ENCODE data around the gene SARM1. TPM values are rescaled to one million over a fixed set of nuclear protein-coding genes. Genes with fewer than 3 reads are reported as not detected.

Gene SARM1
- total RNA-seq, 1 experiment from 2014 or later = 32.8 TPM

GRCh38 chr17:28402224-28402630 lies 30.7 kb downstream of the SARM1 start:
- ChIA-PET CTCF (interaction anchor here (0.7 to 1.6 kb wide), 2 partner anchors 32 to 153 kb away, joined by 3 to 5 read pairs; partner anchors contain the start of gene VTN), POLR2A (no interaction called here)
- no TSS peak for BruUV-seq (replicated peaks)
- no peak for TF ChIP-seq CTCF (IDR thresholded peaks at IDR 0.05; ENCODE audit: insufficient read depth in 1 of 2, low read depth in 1 of 2, low read length in 1 of 2, severe bottlenecking in 1 of 2, unreplicated experiment in 1 of 2)
- Mint-ChIP-seq H3K27me3 (ENCODE audit: insufficient read depth, unreplicated experiment) (no peaks in the 10 kb centered on the region), H3K36me3 (ENCODE audit: insufficient read depth, unreplicated experiment) (peaks cover 88% of the 10 kb centered on the region), H3K9me3 (ENCODE audit: unreplicated experiment) (no peaks in the 10 kb centered on the region), H3K27ac (ENCODE audit: unreplicated experiment) (peak overlapping the region; percentile 30), H3K4me3 (ENCODE audit: unreplicated experiment) (no peak overlapping the region), H3K4me1 (ENCODE audit: low read depth, unreplicated experiment) (peaks cover 30% of the 10 kb centered on the region)
- DNase-seq = peak in 1 of 2 experiments; percentile 35
- Histone ChIP-seq H3K4me3 (ENCODE audit: low read depth, low read length) (no peak overlapping the region), H3K36me3 (ENCODE audit: control insufficient read depth, insufficient read depth, low read length) (peaks cover 22% of the 10 kb centered on the region), H3K4me1 (peaks cover 53% of the 10 kb centered on the region), H3K9me3 (no peaks in the 10 kb centered on the region), H3K27me3 (replicated peaks; ENCODE audit: control insufficient read depth, insufficient read depth, low read length) (no peaks in the 10 kb centered on the region)
- intact Hi-C loops (cut with micrococcal nuclease; ENCODE audit: unreplicated experiment) = loop anchor here (10.0 kb wide), 1 partner anchor 167 kb away; no protein-coding TSS in a partner anchor

- H3K36me3 Mint-ChIP-seq (ENCODE audit: insufficient read depth, unreplicated experiment) = peaks cover 81% of the 10 kb centered on the region
- peak overlapping the region; percentile 3 for H3K4me3 Mint-ChIP-seq (ENCODE audit: unreplicated experiment)
- H3K27me3 Mint-ChIP-seq (ENCODE audit: insufficient read depth, unreplicated experiment) = no peaks in the 10 kb centered on the region
- Histone ChIP-seq H3K9me3 (no peaks in the 10 kb centered on the region), H3K27me3 (replicated peaks; ENCODE audit: control insufficient read depth, insufficient read depth, low read length) (no peaks in the 10 kb centered on the region), H3K4me1 (peaks cover 53% of the 10 kb centered on the region), H3K4me3 (ENCODE audit: low read depth, low read length) (no peak overlapping the region), H3K36me3 (ENCODE audit: control insufficient read depth, insufficient read depth, low read length) (peaks cover 22% of the 10 kb centered on the region)
- peak in 1 of 2 experiments; percentile 38 for DNase-seq
- ChIA-PET CTCF (no interaction called here), POLR2A (no interaction called here)
- TF ChIP-seq CTCF (IDR thresholded peaks at IDR 0.05; ENCODE audit: insufficient read depth in 1 of 2, low read depth in 1 of 2, low read length in 1 of 2, severe bottlenecking in 1 of 2, unreplicated experiment in 1 of 2) = no peak
- H3K9me3 Mint-ChIP-seq (ENCODE audit: unreplicated experiment) = no peaks in the 10 kb centered on the region
- intact Hi-C loops (cut with micrococcal nuclease; ENCODE audit: unreplicated experiment) = loop anchor here (10.0 kb wide), 1 partner anchor 168 kb away; no protein-coding TSS in a partner anchor
- BruUV-seq (replicated peaks) = no TSS peak
- H3K4me1 Mint-ChIP-seq (ENCODE audit: low read depth, unreplicated experiment) = peaks cover 30% of the 10 kb centered on the region
- H3K27ac Mint-ChIP-seq (ENCODE audit: unreplicated experiment) = no peak overlapping the region
Measured at GRCh38 chr17:28402844-28403243, 31.4 kb downstream of the SARM1 start.

GRCh38 chr17:28404007-28404406 lies 32.5 kb downstream of the SARM1 start:
- no TSS peak for BruUV-seq (replicated peaks)
- Mint-ChIP-seq H3K36me3 (ENCODE audit: insufficient read depth, unreplicated experiment) (peaks cover 70% of the 10 kb centered on the region), H3K4me1 (ENCODE audit: low read depth, unreplicated experiment) (peaks cover 31% of the 10 kb centered on the region), H3K27me3 (ENCODE audit: insufficient read depth, unreplicated experiment) (no peaks in the 10 kb centered on the region), H3K4me3 (ENCODE audit: unreplicated experiment) (peak overlapping the region; percentile 90), H3K9me3 (ENCODE audit: unreplicated experiment) (no peaks in the 10 kb centered on the region), H3K27ac (ENCODE audit: unreplicated experiment) (peak overlapping the region; percentile 72)
- H3K36me3 ChIP-seq (ENCODE audit: control insufficient read depth, insufficient read depth, low read length) = peaks cover 20% of the 10 kb centered on the region
- POLR2A ChIA-PET = interaction anchor here (1.8 to 4.6 kb wide), 2 partner anchors 47 to 68 kb away, joined by 9 to 40 read pairs; partner anchors contain the start of genes IFT20, POLDIP2 and TNFAIP1
- peaks cover 53% of the 10 kb centered on the region for H3K4me1 ChIP-seq
- H3K27me3 ChIP-seq (replicated peaks; ENCODE audit: control insufficient read depth, insufficient read depth, low read length) = no peaks in the 10 kb centered on the region
- no peak overlapping the region for H3K4me3 ChIP-seq (ENCODE audit: low read depth, low read length)
- intact Hi-C loops (cut with micrococcal nuclease; ENCODE audit: unreplicated experiment) = loop anchor here (2.0 to 10.0 kb wide), 2 partner anchors 19 to 169 kb away; no protein-coding TSS in a partner anchor
- no peak for TF ChIP-seq CTCF (IDR thresholded peaks at IDR 0.05; ENCODE audit: insufficient read depth in 1 of 2, low read depth in 1 of 2, low read length in 1 of 2, severe bottlenecking in 1 of 2, unreplicated experiment in 1 of 2)
- DNase-seq = no peak
- CTCF ChIA-PET = interaction anchor here (0.6 to 2.3 kb wide), 2 partner anchors 13 to 162 kb away, joined by 3 to 14 read pairs; no protein-coding TSS in a partner anchor
- no peaks in the 10 kb centered on the region for H3K9me3 ChIP-seq
